ENCODE data around the gene U2SURP. TPM values are rescaled to one million over a fixed set of nuclear protein-coding genes. Genes with fewer than 3 reads are reported as not detected.

U2SURP gene
- total RNA-seq, 4 donors from 2014 or later = 36.7 to 180 (median 79.3) TPM

GRCh38 chr3:142958707-142959106 lies 42.7 kb upstream of the U2SURP start:
- in situ Hi-C loops (cut with MboI; ENCODE audit: low pct_ligation_motif_present in 1 of 4, low pct_unique_long_range_greater_than_20kb in 1 of 4, low sequenced_read_pairs in 3 of 4) (no loop called here), intact Hi-C loops (cut with DNase I; ENCODE audit: low total_unique reads) (no loop called here)
- no peak for DNase-seq
- Histone ChIP-seq H3K4me1 (peaks cover 0 to 6% (median 3%) of the 10 kb centered on the region in 4 donors), H3K36me3 (no peaks in the 10 kb centered on the region), H3K27me3 (peaks cover 60% of the 10 kb centered on the region), H3K27ac (no peak overlapping the region), H3K9me3 (no peaks in the 10 kb centered on the region), H3K4me3 (no peak overlapping the region)
- 47 to 68% methylated on average over 4 to 6 of the region's 6 CpGs for WGBS, 2 donors (ENCODE audit: low coverage in 1 of 2)
- TF ChIP-seq POLR2AphosphoS5 (IDR thresholded peaks at IDR 0.05) (no peak), EP300 (IDR thresholded peaks at IDR 0.05; ENCODE audit: low read depth) (no peak), POLR2A (IDR thresholded peaks at IDR 0.05) (no peak), CTCF (IDR thresholded peaks at IDR 0.05) (no peak)

GRCh38 chr3:142960322-142960850 lies 41.0 kb upstream of the U2SURP start:
- Histone ChIP-seq H3K27me3 (peaks cover 76% of the 10 kb centered on the region), H3K36me3 (no peaks in the 10 kb centered on the region), H3K27ac (no peak overlapping the region), H3K4me3 (no peak overlapping the region), H3K9me3 (no peaks in the 10 kb centered on the region), H3K4me1 (peaks cover 0 to 10% (median 9%) of the 10 kb centered on the region in 4 donors)
- intact Hi-C loops (cut with DNase I; ENCODE audit: low total_unique reads) = no loop called here
- no peak for DNase-seq
- 92 to 94% methylated on average over 1 of the region's 1 CpG for WGBS, 2 donors (ENCODE audit: low coverage in 1 of 2)
- in situ Hi-C loops (cut with MboI; ENCODE audit: low pct_ligation_motif_present in 1 of 4, low pct_unique_long_range_greater_than_20kb in 1 of 4, low sequenced_read_pairs in 3 of 4) = no loop called here
- TF ChIP-seq POLR2AphosphoS5 (IDR thresholded peaks at IDR 0.05) (no peak), EP300 (IDR thresholded peaks at IDR 0.05; ENCODE audit: low read depth) (no peak), CTCF (IDR thresholded peaks at IDR 0.05) (no peak)

- DNase-seq = no peak
- intact Hi-C loops (cut with DNase I; ENCODE audit: low total_unique reads) = no loop called here
- Histone ChIP-seq H3K27me3 (peaks cover 88% of the 10 kb centered on the region), H3K9me3 (no peaks in the 10 kb centered on the region), H3K27ac (no peak overlapping the region), H3K4me1 (peaks cover 0 to 10% (median 9%) of the 10 kb centered on the region in 4 donors), H3K36me3 (no peaks in the 10 kb centered on the region), H3K4me3 (no peak overlapping the region)
- WGBS, 2 donors (ENCODE audit: low coverage in 1 of 2) = 89 to 94% methylated on average over 2 of the region's 2 CpGs
- TF ChIP-seq POLR2A (IDR thresholded peaks at IDR 0.05) (no peak), EP300 (IDR thresholded peaks at IDR 0.05; ENCODE audit: low read depth) (no peak), POLR2AphosphoS5 (IDR thresholded peaks at IDR 0.05) (no peak), CTCF (IDR thresholded peaks at IDR 0.05) (no peak)
- in situ Hi-C loops (cut with MboI; ENCODE audit: low pct_ligation_motif_present in 1 of 4, low pct_unique_long_range_greater_than_20kb in 1 of 4, low sequenced_read_pairs in 3 of 4) = no loop called here
Observed at GRCh38 chr3:142961539-142961938, 39.8 kb upstream of the U2SURP start.

GRCh38 chr3:142962175-142962519 lies 39.2 kb upstream of the U2SURP start:
- Histone ChIP-seq H3K9me3 (no peaks in the 10 kb centered on the region), H3K4me1 (peaks cover 0 to 10% (median 9%) of the 10 kb centered on the region in 4 donors), H3K27me3 (peaks cover 91% of the 10 kb centered on the region), H3K36me3 (no peaks in the 10 kb centered on the region), H3K4me3 (no peak overlapping the region), H3K27ac (no peak overlapping the region)
- 96 to 100% methylated on average over 1 to 19 of the region's 19 CpGs for WGBS, 2 donors (ENCODE audit: low coverage in 1 of 2)
- DNase-seq = no peak
- in situ Hi-C loops (cut with MboI; ENCODE audit: low pct_ligation_motif_present in 1 of 4, low pct_unique_long_range_greater_than_20kb in 1 of 4, low sequenced_read_pairs in 3 of 4) = no loop called here
- no peak for TF ChIP-seq CTCF (IDR thresholded peaks at IDR 0.05)
- no peak for TF ChIP-seq POLR2A (IDR thresholded peaks at IDR 0.05)
- intact Hi-C loops (cut with DNase I; ENCODE audit: low total_unique reads) = no loop called here
